ENCODE data around the gene KANK2.

DNA sequence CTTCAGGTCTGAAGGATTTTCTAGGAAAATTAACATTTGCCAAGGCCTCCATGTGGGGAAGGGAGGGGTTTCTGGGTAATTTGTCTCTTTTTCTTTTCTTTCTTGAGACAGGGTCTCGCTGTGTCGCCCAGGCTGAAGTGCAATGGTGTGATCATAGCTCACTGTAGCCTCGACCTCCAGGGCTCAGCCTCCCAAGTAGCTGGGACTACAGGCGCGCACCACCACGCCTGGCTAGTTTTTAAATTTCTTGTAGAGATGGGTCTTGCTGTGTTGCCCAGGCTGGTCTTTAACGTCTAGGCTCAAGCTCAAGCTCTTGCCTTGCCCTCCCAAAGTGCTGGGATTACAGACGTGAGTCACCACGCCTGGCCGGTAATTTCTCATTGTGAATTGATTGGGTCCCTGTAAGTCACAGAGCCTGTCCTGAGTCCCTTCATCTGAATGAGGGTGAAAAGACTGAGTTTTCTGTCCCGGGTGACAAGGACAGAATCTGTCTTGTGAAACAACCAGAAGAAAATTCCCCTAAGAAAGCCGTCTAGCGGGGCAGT lies 31.8 kb downstream of the KANK2 start:
- TF ChIP-seq EZH2 (IDR thresholded peaks at IDR 0.05; ENCODE audit: borderline replicate concordance, insufficient read depth, low read length, poor library complexity, severe bottlenecking) (no peak), POLR2AphosphoS5 (IDR thresholded peaks at IDR 0.05) (no peak), MXI1 (conservative IDR thresholded peaks at IDR 0.05; ENCODE audit: poor library complexity, severe bottlenecking) (no peak), RAD21 (conservative IDR thresholded peaks at IDR 0.05) (no peak)
- TF ChIP-seq, protein P1, sequence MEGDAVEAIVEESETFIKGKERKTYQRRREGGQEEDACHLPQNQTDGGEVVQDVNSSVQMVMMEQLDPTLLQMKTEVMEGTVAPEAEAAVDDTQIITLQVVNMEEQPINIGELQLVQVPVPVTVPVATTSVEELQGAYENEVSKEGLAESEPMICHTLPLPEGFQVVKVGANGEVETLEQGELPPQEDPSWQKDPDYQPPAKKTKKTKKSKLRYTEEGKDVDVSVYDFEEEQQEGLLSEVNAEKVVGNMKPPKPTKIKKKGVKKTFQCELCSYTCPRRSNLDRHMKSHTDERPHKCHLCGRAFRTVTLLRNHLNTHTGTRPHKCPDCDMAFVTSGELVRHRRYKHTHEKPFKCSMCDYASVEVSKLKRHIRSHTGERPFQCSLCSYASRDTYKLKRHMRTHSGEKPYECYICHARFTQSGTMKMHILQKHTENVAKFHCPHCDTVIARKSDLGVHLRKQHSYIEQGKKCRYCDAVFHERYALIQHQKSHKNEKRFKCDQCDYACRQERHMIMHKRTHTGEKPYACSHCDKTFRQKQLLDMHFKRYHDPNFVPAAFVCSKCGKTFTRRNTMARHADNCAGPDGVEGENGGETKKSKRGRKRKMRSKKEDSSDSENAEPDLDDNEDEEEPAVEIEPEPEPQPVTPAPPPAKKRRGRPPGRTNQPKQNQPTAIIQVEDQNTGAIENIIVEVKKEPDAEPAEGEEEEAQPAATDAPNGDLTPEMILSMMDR (IDR thresholded peaks at IDR 0.05; ENCODE audit: poor library complexity, severe bottlenecking): no peak
